Cortex of kidney (tissue), 1 donor: Measurements from ENCODE around the gene PTRH1.

Experiments used
- DNase-seq: peaks from one replicate; lab custom pipeline; 2025; lab: John Stamatoyannopoulos, UW

The PTRH1 gene

GRCh38 chr9:127694890-127695720 is 20.4 kb downstream of the PTRH1 start:
- DNase-seq, result no peak

- no peak for DNase-seq
Observed at GRCh38 chr9:127693697-127694096, 21.8 kb downstream of the PTRH1 start.

GRCh38 chr9:127693143-127693542 is 22.3 kb downstream of the PTRH1 start:
- no peak for DNase-seq

GRCh38 chr9:127692071-127692470 is 23.4 kb downstream of the PTRH1 start:
- DNase-seq, result no peak

GRCh38 chr9:127690735-127691134 is 24.7 kb downstream of the PTRH1 start:
- no peak for DNase-seq

GRCh38 chr9:127689329-127690000 is 26.0 kb downstream of the PTRH1 start:
- DNase-seq, result no peak

- DNase-seq, result no peak
Observed at GRCh38 chr9:127686461-127687393, 28.7 kb downstream of the PTRH1 start.

- no peak for DNase-seq
Observed at GRCh38 chr9:127684576-127684975, 30.9 kb downstream of the PTRH1 start.

GRCh38 chr9:127683723-127684122 is 31.7 kb downstream of the PTRH1 start:
- no peak for DNase-seq

- DNase-seq, result no peak
Observed at GRCh38 chr9:127682351-127683136, 32.9 kb downstream of the PTRH1 start.

GRCh38 chr9:127680846-127681245 is 34.6 kb downstream of the PTRH1 start:
- DNase-seq, result no peak

- DNase-seq, result no peak
Observed at GRCh38 chr9:127680226-127680625, 35.2 kb downstream of the PTRH1 start.

- no peak for DNase-seq
Observed at GRCh38 chr9:127679506-127679905, 36.0 kb downstream of the PTRH1 start.

- DNase-seq, result no peak
Observed at GRCh38 chr9:127676638-127677037, 38.8 kb downstream of the PTRH1 start.

- no peak for DNase-seq
Observed at GRCh38 chr9:127673234-127673633, 42.2 kb downstream of the PTRH1 start.

GRCh38 chr9:127667906-127668305 is 47.6 kb downstream of the PTRH1 start:
- DNase-seq, result no peak

- DNase-seq, result no peak
Observed at GRCh38 chr9:127667127-127667844, 48.2 kb downstream of the PTRH1 start.

GRCh38 chr9:127664678-127665507 is 50.6 kb downstream of the PTRH1 start:
- no peak for DNase-seq

- DNase-seq, result no peak
Observed at GRCh38 chr9:127664324-127664677, 51.2 kb downstream of the PTRH1 start.
